Psoas muscle (tissue), 8 donors: Measurements from ENCODE around the gene C15orf40. TPM values are rescaled to one million over a fixed set of nuclear protein-coding genes. Genes with fewer than 3 reads are reported as not detected.
"Not testable (repeated sequence)": the region's sequence is repeated elsewhere in the genome, so short reads cannot be mapped to it uniquely, and the experiment has no call there.

ENCODE experiments used
- ATAC-seq, 4 donors: fragments of 200-7000 bp; cut with Tn5 transposase; one replicate each; pipeline ENCODE4 v1.9.1; 2020; ENCODE audit warnings: moderate library complexity in 3 of 4, mild to moderate bottlenecking in 2 of 4
- DNase-seq, 2 donors: peaks; one replicate each; pipeline ENCODE4 v3.0.0-alpha.2; 2020
- H3K27ac ChIP-seq: fragments of 200-600 bp; one replicate; pipeline ENCODE4 v1.8.0; 2022
- H3K27me3 ChIP-seq, 3 donors: fragments of 200-600 bp in 1 of 3; one replicate each; pipeline versions ENCODE4 v1.6.1 to v1.8.0; 2013 to 2022; ENCODE audit warnings: low read length in 2 of 3, mild to moderate bottlenecking in 2 of 3, moderate library complexity in 1 of 3; ENCODE audit not compliant: insufficient read depth in 3 of 3
- H3K36me3 ChIP-seq, 2 donors: fragments of 200-600 bp in 1 of 2; one replicate each; pipeline versions ENCODE4 v1.6.1 to v1.8.0; 2013 to 2022; ENCODE audit warnings: low read depth in 1 of 2, mild to moderate bottlenecking in 1 of 2, moderate library complexity in 1 of 2; ENCODE audit not compliant: insufficient read depth in 1 of 2
- H3K4me1 ChIP-seq: fragments of 200-600 bp; one replicate; pipeline ENCODE4 v1.8.0; 2022
- H3K4me3 ChIP-seq: fragments of 200-600 bp; one replicate; pipeline ENCODE4 v1.8.0; 2022; ENCODE audit warnings: mild to moderate bottlenecking
- H3K9me3 ChIP-seq: fragments of 200-600 bp; one replicate; pipeline ENCODE4 v1.8.0; 2022
- CTCF ChIP-seq: fragments of 200-600 bp; IDR thresholded peaks from one replicate; pipeline ENCODE4 v1.8.0; 2022; ENCODE audit warnings: antibody characterized with exemption
- WGBS, 3 donors: extraction: QIAGEN DNeasy Blood & Tissue Kit; methylation state at CpG; one replicate each; pipeline versions ENCODE4 v1.1.6 to v1.1.7; 2013; 5-methylcytosine and 5-hydroxymethylcytosine counted together
- intact Hi-C, 2 donors: fragments of 100-400 bp; cut with DNase I; formaldehyde crosslinking; loops; one replicate each; pipeline versions ENCODE4 v1.11.0 to v1.14.2; 2022
- polyA plus RNA-seq, 3 donors: library from polyadenylated mRNA; stranded (reverse); fragments of 200-250 nt; gene quantifications; one replicate each; pipeline ENCODE4 v1.2.3, GENCODE V29; 2013
- total RNA-seq, 4 donors: library from RNA; stranded (reverse); fragmentation: NEBNext Ultra II Directional in 2 of 4; extraction: Animal tissue kit (Norgen Biotek cat#: 25700) in 2 of 4; gene quantifications; one replicate each; pipeline versions ENCODE4 v1.2.1 to v1.2.4, GENCODE V29; 2021 to 2023
- donor health status: healthy with polysubstance abuse.
- donor health status: DM: no; HTN: no; CAD: no; lungs with moderate emphysema.
- donor health status: Bipolar disorder and iron deficiency.
- donor health status: healthy.
- donor health status: DM: yes; HTN: yes; CAD: no.
- donor health status: DM: no; HTN: no; CAD: no.
- donor health status: DM: no; HTN: no; CAD: no.
- donor health status: DM: yes; HTN: yes; CAD: no.

C15orf40 gene
- total and polyA plus RNA-seq, 7 donors: 6.3 to 16.2 (median 11.3) TPM

GRCh38 chr15:83046558-83047127 lies 35.2 kb upstream of the C15orf40 start:
- intact Hi-C loops: no loop called here
- Histone ChIP-seq H3K9me3 (no peaks in the 10 kb centered on the region), H3K27me3 (no peaks in the 10 kb centered on the region), H3K4me3 (no peak overlapping the region), H3K4me1 (peaks cover 33% of the 10 kb centered on the region), H3K27ac (peak overlapping the region; percentile 68), H3K36me3 (peaks cover 0 to 61% of the 10 kb centered on the region in 2 donors)
- peak; percentile 50 to 76 (median 64) for ATAC-seq
- no peak for DNase-seq
- no peak for TF ChIP-seq CTCF
- 26 to 46% (median 27%) methylated on average over 3 of the region's 3 CpGs for WGBS, 3 donors

- Histone ChIP-seq H3K36me3 (peaks cover 11 to 70% of the 10 kb centered on the region in 2 donors), H3K27ac (no peak overlapping the region), H3K4me1 (peaks cover 33% of the 10 kb centered on the region), H3K4me3 (no peak overlapping the region), H3K9me3 (no peaks in the 10 kb centered on the region), H3K27me3 (no peaks in the 10 kb centered on the region)
- intact Hi-C loops: no loop called here
- TF ChIP-seq CTCF: no peak
- DNase-seq (no peak), ATAC-seq (no peak)
- 93 to 97% (median 95%) methylated on average over 12 of the region's 12 CpGs for WGBS, 3 donors
These were observed 32.7 kb upstream of the C15orf40 start for GRCh38 chr15:83044156-83044555.

- ATAC-seq (no peak), DNase-seq (no peak)
- Histone ChIP-seq H3K9me3 (peaks cover 3% of the 10 kb centered on the region), H3K27me3 (no peaks in the 10 kb centered on the region), H3K4me1 (peaks cover 7% of the 10 kb centered on the region), H3K4me3 (no peak overlapping the region), H3K27ac (no peak overlapping the region), H3K36me3 (peaks cover 11 to 43% of the 10 kb centered on the region in 2 donors)
- 17 to 47% (median 22%) methylated on average over 1 of the region's 1 CpG for WGBS, 3 donors
- no peak for TF ChIP-seq CTCF
- intact Hi-C loops: no loop called here
These were observed 27.8 kb upstream of the C15orf40 start for GRCh38 chr15:83039206-83039605.

- ATAC-seq (no peak), DNase-seq (no peak)
These were observed 24.8 kb upstream of the C15orf40 start for GRCh38 chr15:83036253-83036652.

GRCh38 chr15:83031234-83031633 lies 19.8 kb upstream of the C15orf40 start:
- H3K27ac ChIP-seq, H3K4me3 ChIP-seq, ATAC-seq, H3K27me3 ChIP-seq, H3K9me3 ChIP-seq, DNase-seq, H3K4me1 ChIP-seq, intact Hi-C loops: not testable (repeated sequence)
- WGBS, 3 donors: 98 to 99% (median 99%) methylated on average over 6 of the region's 6 CpGs
- peaks cover 6 to 46% of the 10 kb centered on the region in 2 donors for H3K36me3 ChIP-seq

More at GRCh38 chr15:83036253-83036652, 24.8 kb upstream of the C15orf40 start:
- Histone ChIP-seq H3K9me3 (peaks cover 3% of the 10 kb centered on the region), H3K4me1 (peaks cover 5% of the 10 kb centered on the region), H3K27me3 (no peaks in the 10 kb centered on the region), H3K4me3 (no peak overlapping the region), H3K27ac (no peak overlapping the region), H3K36me3 (peaks cover 9 to 32% of the 10 kb centered on the region in 2 donors)
- 82 to 94% (median 82%) methylated on average over 6 of the region's 6 CpGs for WGBS, 3 donors
- intact Hi-C loops: no loop called here
- TF ChIP-seq CTCF: no peak
